ENCODE measurements around the gene EFCAB9.
"Not testable (repeated sequence)": the region's sequence is repeated elsewhere in the genome, so short reads cannot be mapped to it uniquely, and the experiment has no call there.

Gene EFCAB9

GRCh38 chr5:172188893-172189692 is 4.9 kb upstream of the EFCAB9 start:
- DNase-seq = no peak

GRCh38 chr5:172189693-172190296 is 4.2 kb upstream of the EFCAB9 start:
- no peak for DNase-seq

GRCh38 chr5:172194985-172195774 is 1.2 kb downstream of the EFCAB9 start:
- no peak for DNase-seq

GRCh38 chr5:172197775-172198174 is 3.8 kb downstream of the EFCAB9 start:
- DNase-seq = not testable (repeated sequence)

GRCh38 chr5:172199446-172199845 is 5.5 kb downstream of the EFCAB9 start:
- no peak for DNase-seq

GRCh38 chr5:172200476-172200875 is 6.5 kb downstream of the EFCAB9 start:
- DNase-seq = no peak

GRCh38 chr5:172205984-172206383 is 12.0 kb downstream of the EFCAB9 start:
- not testable (repeated sequence) for DNase-seq

- DNase-seq = no peak
Measured at GRCh38 chr5:172207511-172207910, 13.5 kb downstream of the EFCAB9 start.

- no peak for DNase-seq
Measured at GRCh38 chr5:172209714-172210113, 15.7 kb downstream of the EFCAB9 start.

- DNase-seq = no peak
Measured at GRCh38 chr5:172211676-172212075, 17.7 kb downstream of the EFCAB9 start.

GRCh38 chr5:172213126-172213525 is 19.2 kb downstream of the EFCAB9 start:
- no peak for DNase-seq

GRCh38 chr5:172216345-172216744 is 22.4 kb downstream of the EFCAB9 start:
- DNase-seq = no peak

- no peak for DNase-seq
Measured at GRCh38 chr5:172219296-172219695, 25.3 kb downstream of the EFCAB9 start.

- no peak for DNase-seq
Measured at GRCh38 chr5:172223901-172224873, 30.2 kb downstream of the EFCAB9 start.

GRCh38 chr5:172224996-172225395 is 31.0 kb downstream of the EFCAB9 start:
- no peak for DNase-seq

GRCh38 chr5:172229904-172230303 is 35.9 kb downstream of the EFCAB9 start:
- no peak for DNase-seq

GRCh38 chr5:172234031-172234430 is 40.1 kb downstream of the EFCAB9 start:
- no peak for DNase-seq

GRCh38 chr5:172235132-172235780 is 41.3 kb downstream of the EFCAB9 start:
- DNase-seq = no peak

GRCh38 chr5:172235827-172236736 is 42.1 kb downstream of the EFCAB9 start:
- no peak for DNase-seq

- DNase-seq = no peak
Measured at GRCh38 chr5:172238334-172238733, 44.4 kb downstream of the EFCAB9 start.

- DNase-seq = no peak
Measured at GRCh38 chr5:172243302-172243701, 49.3 kb downstream of the EFCAB9 start.
